HL-60 (cell line): ENCODE results near the gene AMZ1.

Experiments
- CTCF ChIP-seq: IDR thresholded peaks from one replicate; pipeline ENCODE4 v1.5.1; 2011; ENCODE audit warnings: low read length, control low read depth, inconsistent platforms; ENCODE audit not compliant: insufficient read depth
- POLR2AphosphoS5 ChIP-seq: IDR thresholded peaks from 2 replicates; pipeline ENCODE4 v1.6.1; 2012; ENCODE audit warnings: low read depth
- SPI1 ChIP-seq: IDR thresholded peaks from 2 replicates; pipeline ENCODE4 v1.6.1; 2012; ENCODE audit warnings: low read depth, mild to moderate bottlenecking, borderline replicate concordance

GRCh38 chr7:2639181-2639681 is 48.8 kb upstream of the AMZ1 start:
- no peak for TF ChIP-seq CTCF
- TF ChIP-seq POLR2AphosphoS5, result no peak
- no peak for TF ChIP-seq SPI1
